Activated T-cell treated with anti-CD3 and anti-CD28 coated beads, Interleukin-2, amount 50 U/mL, for 72 hours (primary cell): ENCODE results near the gene DAPK2. TPM values are rescaled to one million over a fixed set of nuclear protein-coding genes. Genes with fewer than 3 reads are reported as not detected.

Source experiments
- ATAC-seq, 2 donors: fragments of 150-1000 bp; cut with Tn5 transposase; replicated peaks in 1 of 2; 2 replicates each; pipeline ENCODE4 v1.10.0; 2021; ENCODE audit warnings: moderate library complexity in 2 of 2, mild to moderate bottlenecking in 1 of 2
- DNase-seq, 2 donors: peaks; one replicate each; pipeline ENCODE4 v3.0.0; 2021 to 2022; ENCODE audit warnings: mixed read lengths in 1 of 2
- H3K27ac Mint-ChIP-seq: one replicate; pipeline ENCODE4 v1.8.0; 2022; ENCODE audit warnings: mild to moderate bottlenecking, moderate library complexity, mixed read lengths
- H3K27me3 Mint-ChIP-seq: one replicate; pipeline ENCODE4 v1.8.0; 2022; ENCODE audit warnings: low read depth, mixed read lengths
- H3K36me3 Mint-ChIP-seq, 2 donors: one replicate each; pipeline ENCODE4 v1.8.0; 2022; ENCODE audit warnings: mixed read lengths in 2 of 2, mild to moderate bottlenecking in 1 of 2; ENCODE audit not compliant: insufficient read depth in 2 of 2
- H3K4me1 Mint-ChIP-seq: one replicate; pipeline ENCODE4 v1.8.0; 2022; ENCODE audit warnings: low read depth, mixed read lengths
- H3K4me3 Mint-ChIP-seq, 2 donors: one replicate each; pipeline ENCODE4 v1.8.0; 2022; ENCODE audit warnings: mild to moderate bottlenecking in 2 of 2, mixed read lengths in 2 of 2, moderate library complexity in 2 of 2
- H3K9me3 Mint-ChIP-seq, 2 donors: one replicate each; pipeline ENCODE4 v1.8.0; 2022; ENCODE audit warnings: mixed read lengths in 2 of 2
- total RNA-seq, 2 donors: library from RNA; stranded (reverse); gene quantifications; one replicate each; pipeline ENCODE4 v1.2.3, GENCODE V29; 2022

Gene DAPK2
- total RNA-seq, 2 donors from 2014 or later: 2.3 to 3.3 TPM

DNA sequence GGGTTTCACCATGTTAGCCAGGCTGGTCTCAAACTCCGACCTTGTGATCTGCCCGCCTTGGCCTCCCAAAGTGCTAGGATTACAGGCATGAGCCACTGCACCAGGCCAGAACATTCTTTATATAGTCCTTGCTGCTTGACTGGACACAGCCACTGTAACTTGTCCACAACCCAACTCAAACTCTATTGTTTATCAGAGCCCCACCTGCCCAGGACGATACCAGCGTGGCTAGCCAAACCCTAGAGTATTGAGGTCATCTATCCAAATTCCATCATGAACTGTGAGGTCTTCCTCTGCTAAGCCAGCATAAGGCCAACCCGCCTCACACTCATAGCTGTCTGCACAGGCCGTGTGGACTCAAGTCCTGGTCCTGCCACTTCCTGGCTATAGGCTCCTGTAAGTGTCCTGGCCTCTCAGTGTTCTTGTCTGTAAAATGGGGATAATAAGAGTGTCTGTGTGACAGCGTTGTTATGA is 63.9 kb downstream of the DAPK2 start:
- H3K9me3 Mint-ChIP-seq: no peaks in the 10 kb centered on the region
- no peaks in the 10 kb centered on the region for H3K27me3 Mint-ChIP-seq
- DNase-seq (no peak), ATAC-seq (no peak)
- peaks cover 12% of the 10 kb centered on the region for H3K4me1 Mint-ChIP-seq
- H3K4me3 Mint-ChIP-seq: no peak overlapping the region
- no peaks in the 10 kb centered on the region for H3K36me3 Mint-ChIP-seq
- no peak overlapping the region for H3K27ac Mint-ChIP-seq

DNA sequence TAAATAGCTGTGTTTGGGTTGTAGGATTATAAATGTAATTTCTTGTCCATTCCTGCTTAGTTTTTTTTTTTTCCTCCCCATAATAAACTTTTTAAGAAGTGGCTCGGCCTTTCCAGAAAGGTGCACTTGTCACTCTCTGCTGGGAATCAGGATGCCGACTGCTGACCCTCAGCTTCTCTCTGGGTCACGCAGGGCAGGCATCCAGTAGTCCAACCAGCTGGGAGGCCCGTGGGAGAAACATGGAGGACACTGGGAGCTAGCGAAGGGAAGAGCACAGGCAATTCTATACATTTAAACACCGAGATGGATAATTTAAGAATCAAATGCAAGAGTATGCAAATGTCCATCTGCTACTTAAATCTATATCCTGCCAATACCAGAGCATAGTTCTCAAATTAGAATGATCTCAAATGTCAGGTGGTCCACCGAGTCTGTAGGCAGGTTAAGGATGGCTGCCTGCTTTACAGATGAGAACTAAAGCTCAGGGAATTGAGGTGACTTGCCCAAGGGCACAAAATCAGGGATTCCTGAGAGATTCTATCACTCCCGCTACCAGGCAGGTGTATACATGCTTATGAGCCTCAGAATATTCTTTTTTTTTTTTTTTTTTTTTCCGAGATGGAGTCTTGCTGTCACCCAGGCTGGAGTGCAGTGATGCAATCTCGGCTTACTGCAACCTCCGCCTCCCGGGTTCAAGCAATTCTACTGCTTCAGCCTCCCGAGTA is 64.5 kb downstream of the DAPK2 start:
- H3K27ac Mint-ChIP-seq: no peak overlapping the region
- no peaks in the 10 kb centered on the region for H3K36me3 Mint-ChIP-seq
- H3K4me1 Mint-ChIP-seq: peaks cover 6% of the 10 kb centered on the region
- no peak overlapping the region for H3K4me3 Mint-ChIP-seq
- H3K9me3 Mint-ChIP-seq: no peaks in the 10 kb centered on the region
- DNase-seq: no peak
- H3K27me3 Mint-ChIP-seq: no peaks in the 10 kb centered on the region
- no peak for ATAC-seq

DNA sequence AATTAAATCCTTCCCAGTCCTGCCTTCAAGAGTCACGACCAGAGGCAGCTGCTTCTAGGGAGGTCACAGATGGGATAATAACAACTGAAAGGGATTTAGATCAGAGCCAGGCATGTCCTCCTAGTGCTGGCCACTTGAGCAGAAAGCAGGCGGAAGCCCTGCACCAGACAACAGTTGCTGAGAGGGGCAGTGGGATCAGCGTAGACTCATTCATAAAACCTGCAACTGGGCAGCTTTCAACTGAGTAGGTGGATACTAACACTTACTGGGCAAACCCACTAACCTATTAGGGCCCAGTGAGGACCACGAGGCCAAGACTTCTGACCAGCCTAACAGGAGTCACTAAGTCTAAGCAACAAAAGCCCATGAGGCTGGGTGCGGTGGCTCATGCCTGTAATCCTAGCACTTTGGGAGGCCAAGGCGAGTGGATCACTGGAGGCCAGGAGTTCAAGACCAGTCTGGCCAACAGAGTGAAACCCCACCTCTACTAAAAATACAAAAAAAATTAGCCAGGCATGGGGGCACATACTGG is 67.0 kb downstream of the DAPK2 start:
- no peak overlapping the region for H3K27ac Mint-ChIP-seq
- DNase-seq: no peak
- H3K4me3 Mint-ChIP-seq: no peak overlapping the region
- no peak for ATAC-seq
- no peaks in the 10 kb centered on the region for H3K36me3 Mint-ChIP-seq
- no peaks in the 10 kb centered on the region for H3K27me3 Mint-ChIP-seq
- H3K4me1 Mint-ChIP-seq: no peaks in the 10 kb centered on the region
- H3K9me3 Mint-ChIP-seq: no peaks in the 10 kb centered on the region

DNA sequence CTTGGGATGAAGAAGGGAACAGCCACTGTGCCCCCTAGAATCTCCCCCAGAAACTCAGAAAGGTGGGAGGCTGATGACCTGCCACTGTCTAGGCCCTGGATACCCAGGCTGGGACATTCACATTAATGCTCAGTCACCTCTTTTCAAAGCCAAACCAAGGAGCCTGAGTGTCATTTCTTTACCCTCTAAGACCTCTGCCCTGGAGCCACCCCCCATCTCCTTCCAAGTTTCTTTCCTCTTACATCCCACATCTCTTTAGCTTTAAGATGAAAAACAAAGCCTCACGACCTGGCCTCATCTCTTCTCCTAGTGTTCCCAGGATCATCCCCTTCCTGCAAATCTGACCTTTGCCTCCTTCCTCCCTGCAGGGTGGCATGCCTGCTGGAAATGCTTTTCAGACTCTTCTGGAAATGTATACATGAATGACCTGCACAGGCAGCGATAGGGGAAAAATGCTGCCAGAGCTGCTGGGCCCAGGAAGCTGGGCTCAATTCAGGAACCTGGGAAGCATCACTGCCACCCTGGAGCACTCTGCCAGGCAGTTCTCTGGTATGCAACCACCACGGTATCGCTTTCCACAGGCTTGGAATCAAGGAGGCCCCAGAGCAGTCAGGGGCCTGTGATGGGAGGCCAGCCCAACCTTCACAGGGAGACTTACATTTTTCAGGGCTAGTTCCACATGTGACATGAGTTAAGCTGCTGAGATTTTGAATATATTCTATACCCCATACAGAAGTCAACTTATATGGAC is 67.6 kb downstream of the DAPK2 start:
- Mint-ChIP-seq H3K4me3 (no peak overlapping the region), H3K4me1 (peaks cover under 1% of the 10 kb centered on the region), H3K36me3 (no peaks in the 10 kb centered on the region), H3K27ac (no peak overlapping the region), H3K27me3 (no peaks in the 10 kb centered on the region), H3K9me3 (no peaks in the 10 kb centered on the region)
- DNase-seq (no peak), ATAC-seq (no peak)

DNA sequence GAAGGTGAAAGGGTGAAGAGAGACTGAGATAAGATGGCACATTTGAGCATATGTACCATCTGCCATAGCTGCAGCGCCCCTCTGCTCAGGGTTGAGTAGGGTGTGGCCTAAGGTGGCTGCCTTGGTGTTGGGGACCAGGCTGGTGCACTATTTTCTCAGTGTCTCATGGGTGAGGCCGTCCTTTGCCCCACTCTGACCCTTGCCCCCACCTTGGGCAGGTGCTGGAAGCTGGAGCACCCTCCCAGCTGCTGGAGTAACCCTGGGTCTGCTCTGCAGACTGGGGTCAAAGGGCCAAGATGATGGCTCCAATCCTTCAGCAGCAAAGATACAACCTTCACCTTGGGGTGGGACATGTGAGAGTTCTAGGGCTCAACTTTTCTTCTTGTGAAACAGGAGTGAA is 69.2 kb downstream of the DAPK2 start:
- H3K4me1 Mint-ChIP-seq: peaks cover 14% of the 10 kb centered on the region
- ATAC-seq (no peak), DNase-seq (no peak)
- no peak overlapping the region for H3K27ac Mint-ChIP-seq
- H3K9me3 Mint-ChIP-seq: no peaks in the 10 kb centered on the region
- H3K27me3 Mint-ChIP-seq: no peaks in the 10 kb centered on the region
- no peaks in the 10 kb centered on the region for H3K36me3 Mint-ChIP-seq
- H3K4me3 Mint-ChIP-seq: no peak overlapping the region

DNA sequence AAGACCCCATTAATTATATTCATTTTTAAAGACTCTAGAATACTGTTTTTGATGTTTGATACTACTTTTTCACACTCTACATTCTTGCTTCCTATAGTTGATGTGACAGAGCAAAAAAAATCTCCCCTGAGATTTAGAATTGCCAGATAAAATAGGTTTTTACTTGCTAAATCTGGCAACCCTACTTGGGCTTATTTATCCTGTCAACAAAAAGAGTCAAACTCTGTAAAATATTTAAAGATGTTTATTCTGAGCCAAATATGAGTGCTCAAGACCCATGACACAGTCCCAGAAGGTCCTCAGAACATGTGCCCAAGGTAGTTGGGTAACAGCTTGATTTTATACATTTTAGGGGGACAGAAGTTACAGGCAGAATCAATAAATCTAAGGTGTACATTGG is 72.3 kb downstream of the DAPK2 start:
- Mint-ChIP-seq H3K9me3 (no peaks in the 10 kb centered on the region), H3K4me1 (peaks cover 43% of the 10 kb centered on the region), H3K36me3 (no peaks in the 10 kb centered on the region), H3K27ac (no peak overlapping the region), H3K27me3 (no peaks in the 10 kb centered on the region), H3K4me3 (no peak overlapping the region)
- no peak for ATAC-seq
- DNase-seq: no peak

DNA sequence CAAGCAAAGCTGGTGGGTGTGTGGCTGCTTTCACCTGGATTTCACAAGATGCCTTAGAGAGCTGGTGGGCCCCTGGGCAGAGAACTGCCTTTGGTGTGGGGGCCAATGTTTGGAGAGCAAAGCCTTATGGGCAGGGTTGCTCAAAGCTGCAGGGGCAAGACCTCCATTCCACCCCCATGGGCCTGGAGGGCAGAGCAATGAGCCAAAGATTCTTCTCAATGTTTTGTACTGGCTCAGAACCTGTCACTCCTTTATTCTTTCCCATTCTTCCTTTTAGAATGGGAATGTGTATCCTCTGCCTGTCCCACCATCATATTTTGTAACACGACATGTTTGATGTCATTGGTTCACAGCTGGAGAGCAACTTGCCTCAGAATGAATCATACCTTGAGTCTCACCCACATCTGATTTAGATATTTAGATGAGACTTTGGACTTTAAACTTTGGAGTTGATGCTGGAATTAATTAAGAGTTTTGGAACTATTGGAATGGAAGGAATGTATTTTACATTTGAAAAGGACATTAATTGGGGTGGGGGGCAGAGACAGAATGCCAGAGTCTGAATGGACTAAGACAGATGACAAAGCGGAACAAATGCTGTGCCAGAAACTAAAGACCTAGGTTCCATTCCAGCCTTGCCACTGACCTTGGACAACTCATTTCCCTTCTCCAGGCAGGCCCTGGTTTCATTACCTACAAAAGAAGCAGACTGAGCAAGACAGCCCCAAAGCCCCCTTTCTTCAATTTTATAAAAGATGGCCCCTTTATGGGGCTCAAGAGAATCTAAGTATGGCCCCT is 72.9 kb downstream of the DAPK2 start:
- H3K27ac Mint-ChIP-seq: no peak overlapping the region
- H3K4me3 Mint-ChIP-seq: no peak overlapping the region
- ATAC-seq (no peak), DNase-seq (no peak)
- no peaks in the 10 kb centered on the region for H3K27me3 Mint-ChIP-seq
- H3K36me3 Mint-ChIP-seq: no peaks in the 10 kb centered on the region
- H3K9me3 Mint-ChIP-seq: no peaks in the 10 kb centered on the region
- H3K4me1 Mint-ChIP-seq: peaks cover 43% of the 10 kb centered on the region

DNA sequence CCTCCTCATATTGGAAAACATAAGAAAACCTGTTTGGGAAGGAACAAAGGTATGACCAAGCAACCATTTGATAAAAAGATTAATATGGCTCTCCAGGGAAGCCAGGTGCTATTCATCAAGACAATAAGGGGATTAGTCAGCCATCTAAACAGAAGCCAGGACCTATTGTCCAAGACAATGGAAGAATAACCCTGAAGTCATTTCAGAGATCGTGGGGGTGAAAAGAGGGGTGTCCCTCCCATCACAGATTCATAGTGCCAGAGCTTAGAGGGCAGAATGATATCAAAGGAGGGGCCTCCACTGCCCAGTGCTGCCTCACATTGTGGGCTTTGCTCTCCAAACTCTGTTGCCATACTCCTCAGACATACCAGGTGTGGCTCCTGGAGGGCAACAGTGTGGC is 73.5 kb downstream of the DAPK2 start:
- ATAC-seq (no peak), DNase-seq (no peak)
- Mint-ChIP-seq H3K27me3 (no peaks in the 10 kb centered on the region), H3K36me3 (no peaks in the 10 kb centered on the region), H3K27ac (no peak overlapping the region), H3K4me3 (no peak overlapping the region), H3K9me3 (no peaks in the 10 kb centered on the region), H3K4me1 (peaks cover 43% of the 10 kb centered on the region)

DNA sequence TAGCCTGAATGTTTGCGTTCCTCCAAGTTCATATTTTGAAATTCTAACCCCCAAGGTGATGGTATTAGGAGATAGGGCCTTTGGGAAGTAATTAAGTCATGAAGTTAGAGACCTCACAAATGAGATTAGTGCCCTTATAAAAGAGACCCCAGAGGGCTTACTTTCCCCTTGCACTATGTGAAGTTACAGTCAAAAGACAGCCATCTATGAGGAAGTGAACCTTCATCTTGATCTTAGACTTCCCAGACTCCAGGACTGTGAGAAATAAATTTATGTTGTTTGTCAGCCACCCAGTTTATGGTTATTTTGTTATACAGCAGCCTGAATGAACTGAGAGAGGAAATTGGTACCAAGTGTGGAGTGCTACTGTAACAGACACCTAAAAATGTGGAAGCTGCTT is 74.4 kb downstream of the DAPK2 start:
- no peak for DNase-seq
- peak overlapping the region; percentile 35 for H3K27ac Mint-ChIP-seq

DNA sequence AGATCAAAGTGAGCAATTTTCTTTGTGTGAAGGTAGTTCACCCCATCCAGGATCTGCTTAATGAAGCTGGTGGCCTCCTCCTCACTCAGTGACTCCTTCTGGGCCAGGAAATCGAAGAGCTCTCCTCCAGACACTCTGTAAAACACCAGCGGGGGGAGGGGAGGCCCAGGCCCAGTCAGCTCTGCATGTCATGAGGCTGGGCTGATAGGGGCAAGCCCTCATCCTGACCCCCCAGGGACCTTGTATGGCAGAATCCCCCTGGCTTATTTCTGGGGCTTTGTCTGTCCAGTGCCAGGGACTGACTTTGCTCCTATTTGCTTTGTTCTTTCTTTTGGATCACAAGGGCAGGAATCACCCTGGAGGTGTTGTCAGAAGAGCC is 74.9 kb downstream of the DAPK2 start:
- Mint-ChIP-seq H3K4me1 (peaks cover 43% of the 10 kb centered on the region), H3K27me3 (no peaks in the 10 kb centered on the region), H3K4me3 (peak overlapping the region; percentile 73 to 79), H3K27ac (peak overlapping the region; percentile 64), H3K36me3 (no peaks in the 10 kb centered on the region), H3K9me3 (no peaks in the 10 kb centered on the region)
- ATAC-seq (peak; percentile 46 to 67), DNase-seq (peak; percentile 35 to 60)

More for the DNA sequence above, 74.4 kb downstream of the DAPK2 start:
- H3K27me3 Mint-ChIP-seq: no peaks in the 10 kb centered on the region
- H3K4me1 Mint-ChIP-seq: peaks cover 43% of the 10 kb centered on the region
- no peak for ATAC-seq
- H3K4me3 Mint-ChIP-seq: peak overlapping the region; percentile 73 to 79
- H3K36me3 Mint-ChIP-seq: no peaks in the 10 kb centered on the region
- no peaks in the 10 kb centered on the region for H3K9me3 Mint-ChIP-seq

DNA sequence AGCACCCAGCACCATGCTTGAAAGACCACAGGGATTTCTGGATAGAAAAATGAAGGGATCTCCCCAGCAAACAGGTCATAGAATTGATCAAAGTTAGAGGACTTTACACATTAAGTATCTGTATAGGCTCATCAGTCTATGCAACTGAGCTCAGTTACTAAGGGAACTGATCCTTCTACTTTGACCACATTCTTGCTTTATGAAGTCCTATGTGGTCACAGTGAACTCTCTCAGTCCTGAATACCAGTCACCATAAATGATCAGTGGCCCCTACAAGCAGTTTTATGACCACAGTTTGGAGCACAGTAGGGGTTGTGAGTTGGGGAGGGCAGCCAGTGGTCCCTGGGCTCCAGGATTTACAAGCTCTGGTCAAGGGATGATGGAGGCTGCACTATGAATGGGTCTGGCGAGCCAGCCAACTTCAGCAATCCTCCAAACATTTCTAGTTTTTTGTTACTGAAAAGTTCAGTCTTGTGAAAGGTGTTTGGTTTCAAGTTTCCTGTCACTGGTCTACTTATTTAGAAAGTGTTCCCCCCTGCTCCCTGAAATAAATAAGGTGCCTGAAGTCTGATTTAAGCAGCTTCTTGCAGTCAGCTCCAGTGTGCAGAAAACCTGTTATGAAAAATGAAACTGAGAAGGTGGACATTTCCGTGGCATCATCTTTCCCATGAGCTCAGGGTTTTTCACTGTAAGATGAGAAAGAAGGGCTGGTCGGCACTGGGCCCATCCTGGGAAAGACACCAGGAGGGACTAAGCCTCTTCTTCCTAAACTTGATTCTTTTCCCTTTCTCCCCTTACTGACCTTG is 75.5 kb downstream of the DAPK2 start:
- peaks cover 43% of the 10 kb centered on the region for H3K4me1 Mint-ChIP-seq
- peak overlapping the region; percentile 64 for H3K27ac Mint-ChIP-seq
- peak; percentile 24 to 34 for DNase-seq
- H3K36me3 Mint-ChIP-seq: no peaks in the 10 kb centered on the region
- H3K27me3 Mint-ChIP-seq: no peaks in the 10 kb centered on the region
- H3K4me3 Mint-ChIP-seq: peak overlapping the region; percentile 73 to 79
- no peaks in the 10 kb centered on the region for H3K9me3 Mint-ChIP-seq
- peak; percentile 89 to 93 for ATAC-seq

DNA sequence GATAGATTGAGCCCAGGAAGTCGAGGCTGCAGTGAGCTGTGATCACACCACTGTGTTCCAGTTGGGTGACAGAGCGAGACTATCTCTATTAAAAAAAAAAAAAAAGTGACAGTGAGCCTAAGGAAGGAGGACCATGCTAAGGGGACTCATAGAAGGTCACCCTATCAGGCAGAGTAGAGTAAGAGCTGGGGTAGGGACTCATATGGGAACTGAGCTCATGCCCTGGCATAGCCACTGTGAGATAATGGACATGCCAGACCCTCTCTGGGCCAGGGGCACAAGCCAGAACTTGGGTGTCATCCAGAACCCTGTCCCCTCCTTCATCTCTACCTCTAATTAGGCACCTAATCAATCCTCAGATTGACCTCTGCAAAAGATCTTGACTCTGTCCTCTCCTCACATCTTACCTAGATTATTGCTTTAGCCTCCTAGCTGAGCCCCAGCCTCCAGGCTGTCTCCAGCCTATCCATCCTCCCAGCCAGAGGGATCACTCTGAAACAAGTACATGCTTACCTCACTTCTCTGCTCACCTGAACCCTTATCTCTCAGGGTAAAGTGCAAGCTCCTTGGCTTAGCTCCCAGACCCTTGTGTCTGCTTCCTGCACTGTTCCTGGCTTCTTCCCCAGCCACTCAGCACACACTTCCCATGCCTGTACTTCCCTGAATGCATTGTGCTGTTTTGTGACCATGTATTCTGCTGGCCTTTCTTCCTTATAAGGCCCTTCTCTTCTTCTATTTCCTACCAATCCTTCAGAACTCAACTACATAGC is 76.4 kb downstream of the DAPK2 start:
- Mint-ChIP-seq H3K27me3 (no peaks in the 10 kb centered on the region), H3K27ac (peak overlapping the region; percentile 10), H3K9me3 (no peaks in the 10 kb centered on the region), H3K36me3 (no peaks in the 10 kb centered on the region), H3K4me1 (peaks cover 43% of the 10 kb centered on the region), H3K4me3 (peak overlapping the region; percentile 73 to 79)
- DNase-seq (no peak), ATAC-seq (no peak)
